Thymus (tissue), 11 donors: ENCODE results near the gene ATXN3. TPM values are rescaled to one million over a fixed set of nuclear protein-coding genes. Genes with fewer than 3 reads are reported as not detected.
A peak's percentile ranks its signal among the peaks of the same experiment; 100 is the strongest.
"Not testable (repeated sequence)": the region's sequence is repeated elsewhere in the genome, so short reads cannot be mapped to it uniquely, and the experiment has no call there.

ENCODE experiments used
- DNase-seq, 9 donors: peaks; one replicate each; pipeline ENCODE4 v3.0.0-alpha.2; 2013; ENCODE audit warnings: low spot score in 9 of 9, low read depth in 6 of 9, missing footprints in 1 of 9
- H3K27ac ChIP-seq, 2 donors: one replicate each; pipeline ENCODE4 v1.5.1; 2013; ENCODE audit warnings: control low read depth in 1 of 2, low read depth in 1 of 2, low read length in 1 of 2, mild to moderate bottlenecking in 1 of 2, moderate library complexity in 1 of 2
- H3K27me3 ChIP-seq, 2 donors: one replicate each; pipeline ENCODE4 v1.5.1; 2013; ENCODE audit warnings: low read length in 1 of 2; ENCODE audit not compliant: control insufficient read depth in 2 of 2, insufficient read depth in 1 of 2
- H3K36me3 ChIP-seq, 2 donors: one replicate each; pipeline ENCODE4 v1.5.1; 2013; ENCODE audit warnings: low read length in 1 of 2, mild to moderate bottlenecking in 1 of 2, moderate library complexity in 1 of 2; ENCODE audit not compliant: control insufficient read depth in 2 of 2, insufficient read depth in 2 of 2
- H3K4me1 ChIP-seq, 2 donors: one replicate each; pipeline ENCODE4 v1.5.1; 2013; ENCODE audit warnings: low read length in 2 of 2; ENCODE audit not compliant: control insufficient read depth in 2 of 2, insufficient read depth in 2 of 2
- H3K4me3 ChIP-seq, 2 donors: one replicate each; pipeline ENCODE4 v1.5.1; 2013; ENCODE audit warnings: low read length in 2 of 2, control low read depth in 1 of 2, mild to moderate bottlenecking in 1 of 2
- H3K9me3 ChIP-seq, 2 donors: one replicate each; pipeline ENCODE4 v1.5.1; 2013; ENCODE audit warnings: low read length in 1 of 2, mild to moderate bottlenecking in 1 of 2; ENCODE audit not compliant: control insufficient read depth in 2 of 2, insufficient read depth in 1 of 2
- WGBS: extraction: QIAGEN DNeasy Blood & Tissue Kit; methylation state at CpG from one replicate; pipeline ENCODE4 v1.1.7; 2013; 5-methylcytosine and 5-hydroxymethylcytosine counted together
- polyA plus RNA-seq: library from polyadenylated mRNA; stranded (reverse); fragments of 200-250 nt; gene quantifications from one replicate; pipeline ENCODE4 v1.2.3, GENCODE V29; 2013
- total RNA-seq: library from RNA; stranded (reverse); fragments of 120-200 nt; gene quantifications from one replicate; pipeline ENCODE4 v1.2.4, GENCODE V29; 2013
- donor health status: healthy.

The ATXN3 gene
- total and polyA plus RNA-seq, 2 donors, result 30.5 to 32.3 TPM

DNA sequence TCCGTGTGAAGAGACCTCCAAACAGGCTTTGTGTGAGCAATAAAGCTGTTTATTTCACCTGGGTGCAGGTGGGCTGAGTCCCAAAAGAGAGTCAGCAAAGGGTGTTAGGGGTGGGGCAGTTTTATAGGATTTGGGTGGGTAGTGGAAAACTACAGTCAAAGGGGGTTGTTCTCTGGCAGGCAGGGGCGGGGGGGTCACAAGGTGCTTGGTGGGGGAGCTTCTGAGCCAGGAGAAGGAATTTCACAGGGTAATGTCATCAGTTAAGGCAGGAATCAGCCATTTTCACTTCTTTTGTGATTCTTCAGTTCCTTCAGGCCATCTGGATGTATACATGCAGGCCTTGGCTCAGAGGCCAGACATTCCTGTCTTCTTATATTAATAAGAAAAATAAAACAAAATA is 64.6 kb downstream of the ATXN3 start:
- H3K27ac ChIP-seq, result not testable (repeated sequence)
- 100% methylated on average over 2 of the region's 2 CpGs for WGBS

DNA sequence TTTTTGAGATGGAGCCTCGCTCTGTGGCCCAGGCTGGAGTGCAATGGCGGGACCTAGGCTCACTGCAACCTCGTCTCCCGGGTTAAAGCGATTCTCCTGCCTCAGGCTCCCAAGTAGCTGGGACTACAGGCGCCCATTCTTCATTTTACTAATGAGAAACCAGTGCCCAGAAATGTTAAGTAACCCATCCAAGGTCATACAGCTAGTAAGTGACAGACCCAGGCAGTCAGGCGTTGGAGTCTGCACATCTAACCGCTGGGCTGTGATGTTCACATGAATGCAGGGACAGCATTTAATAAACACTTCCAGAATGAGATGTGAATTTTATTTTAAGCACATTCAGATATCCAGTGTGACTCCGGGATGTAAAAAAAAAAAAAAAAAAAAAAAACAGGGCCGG is 65.2 kb downstream of the ATXN3 start:
- no peak for DNase-seq
- H3K4me1 ChIP-seq, result peaks cover 15 to 20% of the 10 kb centered on the region in 2 donors
- H3K4me3 ChIP-seq, result no peak overlapping the region
- no peak overlapping the region for H3K27ac ChIP-seq
- WGBS, result 98% methylated on average over 10 of the region's 10 CpGs
- no peaks in the 10 kb centered on the region for H3K9me3 ChIP-seq
- no peaks in the 10 kb centered on the region for H3K27me3 ChIP-seq
- H3K36me3 ChIP-seq, result peaks cover 5 to 7% of the 10 kb centered on the region in 2 donors

More for the DNA sequence above, 64.6 kb downstream of the ATXN3 start:
- H3K4me1 ChIP-seq, result peaks cover 15 to 20% of the 10 kb centered on the region in 2 donors
- H3K27me3 ChIP-seq, H3K4me3 ChIP-seq, H3K9me3 ChIP-seq, H3K36me3 ChIP-seq, DNase-seq: not testable (repeated sequence)

DNA sequence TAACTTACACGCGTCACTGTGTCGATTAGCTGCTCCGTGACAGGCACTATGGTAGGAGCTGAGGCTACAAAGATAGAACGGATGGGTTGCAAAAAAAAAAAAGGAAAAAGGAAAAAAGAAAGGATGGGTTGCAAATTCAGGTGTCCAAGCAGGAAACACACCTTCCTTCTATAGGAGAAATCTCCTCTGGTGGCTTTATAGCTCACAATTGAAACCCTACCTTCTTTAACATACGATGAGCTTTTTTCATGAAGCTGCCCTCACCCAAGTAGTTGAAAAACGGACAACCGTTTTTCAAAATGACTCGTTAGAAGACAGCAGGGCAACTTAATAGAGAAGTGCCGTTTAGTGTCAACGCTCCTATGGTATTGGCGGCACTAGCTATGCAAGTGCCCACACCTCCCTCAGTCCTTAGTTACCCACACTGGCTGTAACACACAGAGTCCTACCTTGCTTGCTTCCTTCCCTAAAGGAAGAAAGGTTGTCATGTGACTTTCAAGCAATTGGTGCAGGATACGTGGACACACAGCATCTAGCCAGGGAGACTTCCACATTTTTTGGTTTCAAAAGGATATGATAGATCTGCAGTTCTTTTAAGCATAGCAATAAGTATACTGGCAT is 65.8 kb downstream of the ATXN3 start:
- Histone ChIP-seq H3K9me3 (no peaks in the 10 kb centered on the region), H3K4me3 (peak overlapping the region; percentile 73 to 80), H3K27ac (peak overlapping the region; percentile 94 to 96), H3K36me3 (peaks cover 5 to 7% of the 10 kb centered on the region in 2 donors), H3K27me3 (no peaks in the 10 kb centered on the region), H3K4me1 (peaks cover 15 to 22% of the 10 kb centered on the region in 2 donors)
- peak in 6 of 9 donors; percentile 6 to 61 (median 25) for DNase-seq
- under 1% methylated on average over 13 of the region's 13 CpGs for WGBS

DNA sequence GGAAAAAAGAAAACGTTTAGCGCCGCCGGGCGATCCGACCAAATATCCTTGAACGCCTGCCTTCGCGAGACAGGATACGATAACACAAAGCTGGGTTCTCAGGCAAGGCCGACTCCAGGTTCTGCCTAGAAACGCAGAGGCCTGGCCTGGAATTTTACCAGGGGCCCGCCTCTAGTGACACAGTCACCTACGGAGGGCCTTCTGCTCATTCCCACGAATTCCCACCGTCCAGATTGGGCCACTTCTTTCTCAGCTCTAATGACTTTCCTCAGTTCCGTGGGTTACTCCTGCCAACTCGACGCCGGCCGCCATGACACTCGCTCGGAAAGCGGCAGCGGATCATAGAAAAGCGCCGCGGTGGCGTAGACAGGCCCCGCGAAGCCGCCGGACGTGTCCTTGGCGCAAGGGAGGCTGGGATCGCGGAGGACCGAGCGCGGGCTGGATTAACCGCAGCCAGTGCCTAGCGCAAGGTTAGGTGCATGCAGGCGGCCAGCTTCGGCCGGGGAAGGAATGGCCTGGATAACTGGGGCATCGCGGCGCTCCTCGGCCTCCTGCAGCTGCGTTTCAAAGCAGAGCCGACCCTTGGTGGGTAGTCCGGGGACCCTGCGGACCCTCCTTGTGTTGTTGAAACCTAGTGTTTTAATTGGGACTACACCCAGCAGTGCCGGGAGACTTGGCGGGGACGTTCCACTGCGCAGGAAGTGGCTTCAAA is 66.5 kb downstream of the ATXN3 start, which contains the start of gene TRIP11:
Gene TRIP11 (minus strand): TSS at position 341 of the 712 bp plus-strand sequence. CDS start 374 bp downstream, outside the sequence.
- Histone ChIP-seq H3K9me3 (no peaks in the 10 kb centered on the region), H3K4me3 (peak within 1 kb of the TSS; percentile 73 to 80), H3K36me3 (peaks cover 5 to 7% of the 10 kb centered on the region in 2 donors), H3K27ac (peak within 1 kb of the TSS; percentile 94 to 96), H3K27me3 (no peaks in the 10 kb centered on the region), H3K4me1 (peaks cover 15 to 22% of the 10 kb centered on the region in 2 donors)
- peak; percentile 69 to 94 (median 86) for DNase-seq
- WGBS, result under 1% methylated on average over 57 of the region's 57 CpGs

DNA sequence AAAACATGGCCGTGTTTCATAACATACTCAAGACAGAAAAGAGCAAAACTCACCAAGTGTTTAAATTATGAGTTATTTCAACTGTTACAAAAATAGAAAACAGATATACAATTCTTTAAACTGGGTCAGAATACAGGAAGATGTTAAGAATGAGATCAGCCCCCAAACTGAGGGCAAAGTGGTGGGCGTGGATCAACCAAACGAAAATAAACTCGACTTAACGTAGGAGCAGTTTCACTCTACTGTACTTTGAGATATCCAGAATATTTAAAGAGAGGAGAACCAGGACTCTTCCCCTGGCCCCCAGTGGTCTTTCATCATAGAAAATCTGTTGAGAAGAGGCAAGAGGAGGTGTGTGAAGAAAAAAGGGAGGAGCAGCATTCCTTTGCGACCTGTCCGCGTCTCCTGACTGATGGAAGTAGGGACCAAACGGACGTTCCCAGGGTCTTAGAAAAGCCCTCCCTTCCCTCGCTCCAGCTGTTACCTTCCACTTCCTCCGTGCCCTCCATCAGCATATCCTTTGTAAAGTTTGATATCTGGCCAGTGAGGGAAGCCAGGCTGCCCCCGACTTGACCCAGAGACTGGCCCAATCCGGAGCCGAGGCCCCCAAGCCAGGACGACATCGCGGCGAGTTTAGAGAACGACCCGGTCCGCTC is 67.2 kb downstream of the ATXN3 start:
- Histone ChIP-seq H3K4me1 (peaks cover 15 to 22% of the 10 kb centered on the region in 2 donors), H3K4me3 (peak overlapping the region; percentile 73 to 80), H3K27ac (peak overlapping the region; percentile 94 to 96), H3K27me3 (no peaks in the 10 kb centered on the region), H3K9me3 (no peaks in the 10 kb centered on the region), H3K36me3 (peaks cover 7 to 11% of the 10 kb centered on the region in 2 donors)
- WGBS, result under 1% methylated on average over 22 of the region's 22 CpGs
- DNase-seq, result peak in 8 of 9 donors; percentile 16 to 64 (median 26)

DNA sequence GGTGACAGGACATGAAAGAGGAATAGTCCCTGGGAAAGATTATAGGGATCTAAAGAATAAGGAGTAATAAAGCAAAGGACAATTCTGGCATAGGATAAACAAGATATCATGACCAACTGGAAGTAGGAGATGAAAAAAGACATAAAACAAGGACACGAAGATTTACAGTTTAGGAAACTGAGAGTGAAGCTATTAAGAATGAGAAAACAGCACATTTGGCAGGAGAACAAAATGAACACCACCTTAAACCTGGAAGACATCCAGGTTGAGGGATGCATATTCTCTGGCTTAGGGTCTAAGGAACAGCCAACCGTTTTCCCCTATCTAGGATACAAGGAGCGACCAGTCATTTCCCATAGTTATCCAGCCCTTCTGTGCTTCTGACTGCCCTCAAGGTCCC is 68.4 kb downstream of the ATXN3 start:
- no peaks in the 10 kb centered on the region for H3K9me3 ChIP-seq
- peak overlapping the region in 1 of 2 donors; percentile 22 for H3K27ac ChIP-seq
- H3K27me3 ChIP-seq, result no peaks in the 10 kb centered on the region
- peaks cover 7 to 11% of the 10 kb centered on the region in 2 donors for H3K36me3 ChIP-seq
- peaks cover 15 to 22% of the 10 kb centered on the region in 2 donors for H3K4me1 ChIP-seq
- peak overlapping the region in 1 of 2 donors; percentile 80 for H3K4me3 ChIP-seq
- no peak for DNase-seq
- WGBS, result 93% methylated on average over 3 of the region's 3 CpGs

DNA sequence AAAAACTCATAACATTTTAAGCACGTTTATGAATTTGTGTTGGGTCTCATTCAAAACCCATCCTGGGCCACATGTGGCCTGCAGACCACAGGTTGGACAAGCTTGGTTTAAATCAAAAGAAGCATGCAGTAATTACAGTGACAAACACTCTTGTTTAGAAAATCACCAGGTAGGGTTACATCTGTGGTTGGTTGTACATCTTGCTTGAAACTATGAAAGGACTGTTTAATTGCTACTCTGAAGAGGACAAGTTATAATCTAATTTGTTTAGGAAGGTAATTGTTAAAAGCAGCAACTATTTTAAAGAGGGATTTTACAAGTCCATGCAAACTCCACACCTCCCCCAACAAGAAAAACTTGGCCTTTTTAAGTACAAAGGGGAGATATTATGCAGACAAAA is 70.5 kb downstream of the ATXN3 start:
- DNase-seq, result no peak
- 97% methylated on average over 1 of the region's 1 CpG for WGBS
- peaks cover 16 to 19% of the 10 kb centered on the region in 2 donors for H3K36me3 ChIP-seq
- no peak overlapping the region for H3K27ac ChIP-seq
- H3K4me3 ChIP-seq, result no peak overlapping the region
- H3K9me3 ChIP-seq, result no peaks in the 10 kb centered on the region
- peaks cover 11 to 18% of the 10 kb centered on the region in 2 donors for H3K4me1 ChIP-seq
- H3K27me3 ChIP-seq, result no peaks in the 10 kb centered on the region

DNA sequence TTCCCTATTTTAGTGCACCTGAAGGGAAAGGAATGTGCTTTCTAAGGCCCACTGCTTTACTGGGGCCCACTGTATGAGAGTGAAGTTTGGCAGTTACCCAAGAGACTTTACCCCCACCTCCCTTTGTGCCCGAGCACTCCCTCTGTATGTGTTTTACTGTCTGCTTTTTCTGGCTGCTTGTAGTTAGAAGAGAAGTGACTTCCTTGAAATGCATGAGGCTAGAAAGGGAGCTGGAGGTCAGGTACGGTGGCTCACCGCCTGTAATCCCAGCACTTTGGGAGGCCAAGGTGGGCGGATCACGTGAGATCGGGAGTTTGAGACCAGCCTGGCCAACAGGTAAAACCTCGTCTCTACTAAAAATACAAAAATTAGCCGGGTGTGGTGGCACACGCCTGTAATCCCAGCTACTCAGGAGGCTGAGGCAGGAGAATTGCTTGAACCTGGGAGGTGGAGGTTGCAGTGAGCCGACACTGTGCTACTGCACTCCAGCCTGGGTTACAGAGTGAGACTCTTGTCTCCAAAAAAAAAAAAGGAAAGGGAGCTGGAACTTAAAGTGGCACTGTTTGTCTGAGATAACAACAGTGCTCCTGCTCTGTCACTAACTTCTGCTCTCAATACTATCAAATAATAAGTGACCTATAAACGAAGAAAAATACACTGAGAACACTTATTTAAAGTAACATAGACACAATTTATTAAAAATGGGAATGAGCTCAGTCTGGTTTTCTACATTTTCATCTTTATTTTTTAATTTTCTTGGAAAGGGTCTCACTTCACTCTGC is 72.3 kb downstream of the ATXN3 start:
- peaks cover 8 to 15% of the 10 kb centered on the region in 2 donors for H3K4me1 ChIP-seq
- DNase-seq, result no peak

More for the DNA sequence above, 72.3 kb downstream of the ATXN3 start:
- no peak overlapping the region for H3K4me3 ChIP-seq
- no peaks in the 10 kb centered on the region for H3K27me3 ChIP-seq
- no peak overlapping the region for H3K27ac ChIP-seq
- H3K36me3 ChIP-seq, result peaks cover 16 to 21% of the 10 kb centered on the region in 2 donors
- no peaks in the 10 kb centered on the region for H3K9me3 ChIP-seq
- 92% methylated on average over 11 of the region's 11 CpGs for WGBS
